Liver (tissue), 3 donors: ENCODE results near the gene ZFAND3.

Source experiments
- FOXA1 ChIP-seq: IDR thresholded peaks from 2 replicates; pipeline ENCODE4 v1.6.1; 2016; ENCODE audit warnings: antibody characterized with exemption
- SP1 ChIP-seq: IDR thresholded peaks from 2 replicates; pipeline ENCODE4 v1.6.1; 2018; ENCODE audit warnings: antibody characterized with exemption, mild to moderate bottlenecking
- TF ChIP-seq, protein P1 (sequence below): fragments of 150-350 bp; IDR thresholded peaks from 2 replicates; pipeline ENCODE4 v1.5.1; 2017; ENCODE audit warnings: improper control_type of control experiment, low read depth, low read length; ENCODE audit not compliant: missing input control
- TF ChIP-seq, protein P2 (sequence below): IDR thresholded peaks from 2 replicates; pipeline ENCODE4 v1.6.1; 2016; ENCODE audit warnings: antibody characterized with exemption, mild to moderate bottlenecking
- TF ChIP-seq, protein P3 (sequence below): IDR thresholded peaks from 2 replicates; pipeline ENCODE4 v1.6.1; 2016; ENCODE audit warnings: antibody characterized with exemption
- TF ChIP-seq, protein P4 (sequence below): IDR thresholded peaks from 2 replicates; pipeline ENCODE4 v1.6.1; 2016; ENCODE audit warnings: antibody characterized with exemption
- donor health status: healthy.
- donor health status: healthy.

DNA sequence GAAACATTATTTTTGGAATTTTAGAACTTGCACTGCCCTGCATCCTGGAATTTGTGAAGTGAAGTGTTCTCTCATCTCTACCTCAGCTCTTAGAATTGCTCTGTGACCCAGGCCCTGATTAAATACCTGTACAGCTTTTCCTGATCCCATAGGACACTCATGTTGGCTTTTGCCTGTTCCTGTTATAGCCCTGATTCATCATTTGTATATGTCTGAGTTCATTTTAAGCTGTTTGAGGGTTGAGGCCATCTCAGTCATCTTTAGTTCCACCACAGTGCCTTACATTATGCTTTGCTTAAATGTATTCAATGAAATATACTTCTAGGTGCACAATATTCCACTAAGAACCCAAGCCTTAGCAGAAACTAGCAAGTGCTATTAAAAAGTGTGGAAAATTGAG, 26.4 kb downstream of the ZFAND3 start:
- TF ChIP-seq, protein P1, sequence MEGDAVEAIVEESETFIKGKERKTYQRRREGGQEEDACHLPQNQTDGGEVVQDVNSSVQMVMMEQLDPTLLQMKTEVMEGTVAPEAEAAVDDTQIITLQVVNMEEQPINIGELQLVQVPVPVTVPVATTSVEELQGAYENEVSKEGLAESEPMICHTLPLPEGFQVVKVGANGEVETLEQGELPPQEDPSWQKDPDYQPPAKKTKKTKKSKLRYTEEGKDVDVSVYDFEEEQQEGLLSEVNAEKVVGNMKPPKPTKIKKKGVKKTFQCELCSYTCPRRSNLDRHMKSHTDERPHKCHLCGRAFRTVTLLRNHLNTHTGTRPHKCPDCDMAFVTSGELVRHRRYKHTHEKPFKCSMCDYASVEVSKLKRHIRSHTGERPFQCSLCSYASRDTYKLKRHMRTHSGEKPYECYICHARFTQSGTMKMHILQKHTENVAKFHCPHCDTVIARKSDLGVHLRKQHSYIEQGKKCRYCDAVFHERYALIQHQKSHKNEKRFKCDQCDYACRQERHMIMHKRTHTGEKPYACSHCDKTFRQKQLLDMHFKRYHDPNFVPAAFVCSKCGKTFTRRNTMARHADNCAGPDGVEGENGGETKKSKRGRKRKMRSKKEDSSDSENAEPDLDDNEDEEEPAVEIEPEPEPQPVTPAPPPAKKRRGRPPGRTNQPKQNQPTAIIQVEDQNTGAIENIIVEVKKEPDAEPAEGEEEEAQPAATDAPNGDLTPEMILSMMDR: no peak
- TF ChIP-seq FOXA1 (no peak), SP1 (no peak)
- TF ChIP-seq, protein P2, sequence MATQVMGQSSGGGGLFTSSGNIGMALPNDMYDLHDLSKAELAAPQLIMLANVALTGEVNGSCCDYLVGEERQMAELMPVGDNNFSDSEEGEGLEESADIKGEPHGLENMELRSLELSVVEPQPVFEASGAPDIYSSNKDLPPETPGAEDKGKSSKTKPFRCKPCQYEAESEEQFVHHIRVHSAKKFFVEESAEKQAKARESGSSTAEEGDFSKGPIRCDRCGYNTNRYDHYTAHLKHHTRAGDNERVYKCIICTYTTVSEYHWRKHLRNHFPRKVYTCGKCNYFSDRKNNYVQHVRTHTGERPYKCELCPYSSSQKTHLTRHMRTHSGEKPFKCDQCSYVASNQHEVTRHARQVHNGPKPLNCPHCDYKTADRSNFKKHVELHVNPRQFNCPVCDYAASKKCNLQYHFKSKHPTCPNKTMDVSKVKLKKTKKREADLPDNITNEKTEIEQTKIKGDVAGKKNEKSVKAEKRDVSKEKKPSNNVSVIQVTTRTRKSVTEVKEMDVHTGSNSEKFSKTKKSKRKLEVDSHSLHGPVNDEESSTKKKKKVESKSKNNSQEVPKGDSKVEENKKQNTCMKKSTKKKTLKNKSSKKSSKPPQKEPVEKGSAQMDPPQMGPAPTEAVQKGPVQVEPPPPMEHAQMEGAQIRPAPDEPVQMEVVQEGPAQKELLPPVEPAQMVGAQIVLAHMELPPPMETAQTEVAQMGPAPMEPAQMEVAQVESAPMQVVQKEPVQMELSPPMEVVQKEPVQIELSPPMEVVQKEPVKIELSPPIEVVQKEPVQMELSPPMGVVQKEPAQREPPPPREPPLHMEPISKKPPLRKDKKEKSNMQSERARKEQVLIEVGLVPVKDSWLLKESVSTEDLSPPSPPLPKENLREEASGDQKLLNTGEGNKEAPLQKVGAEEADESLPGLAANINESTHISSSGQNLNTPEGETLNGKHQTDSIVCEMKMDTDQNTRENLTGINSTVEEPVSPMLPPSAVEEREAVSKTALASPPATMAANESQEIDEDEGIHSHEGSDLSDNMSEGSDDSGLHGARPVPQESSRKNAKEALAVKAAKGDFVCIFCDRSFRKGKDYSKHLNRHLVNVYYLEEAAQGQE: no peak
- TF ChIP-seq, protein P3, sequence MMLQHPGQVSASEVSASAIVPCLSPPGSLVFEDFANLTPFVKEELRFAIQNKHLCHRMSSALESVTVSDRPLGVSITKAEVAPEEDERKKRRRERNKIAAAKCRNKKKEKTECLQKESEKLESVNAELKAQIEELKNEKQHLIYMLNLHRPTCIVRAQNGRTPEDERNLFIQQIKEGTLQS: no peak
- TF ChIP-seq, protein P4, sequence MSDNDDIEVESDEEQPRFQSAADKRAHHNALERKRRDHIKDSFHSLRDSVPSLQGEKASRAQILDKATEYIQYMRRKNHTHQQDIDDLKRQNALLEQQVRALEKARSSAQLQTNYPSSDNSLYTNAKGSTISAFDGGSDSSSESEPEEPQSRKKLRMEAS: no peak
